Nephron (organoid): ENCODE measurements around the gene POU2AF2.

ENCODE experiments used
- H3K27ac Mint-ChIP-seq, 3 experiments: 2 replicates each; pipeline ENCODE4 v1.8.0; 2020; ENCODE audit warnings: mixed read lengths in 3 of 3, mild to moderate bottlenecking in 2 of 3, moderate library complexity in 1 of 3
- H3K27me3 Mint-ChIP-seq: 2 replicates; pipeline ENCODE4 v1.8.0; 2021; ENCODE audit warnings: low read depth, mild to moderate bottlenecking, moderate library complexity, mixed read lengths
- H3K36me3 Mint-ChIP-seq: 2 replicates; pipeline ENCODE4 v1.8.0; 2020; ENCODE audit warnings: low read depth, mixed read lengths
- H3K4me1 Mint-ChIP-seq: 2 replicates; pipeline ENCODE4 v1.8.0; 2020; ENCODE audit warnings: mixed read lengths
- H3K4me3 Mint-ChIP-seq, 3 experiments: 2 replicates each; pipeline ENCODE4 v1.8.0; 2020; ENCODE audit warnings: mild to moderate bottlenecking in 3 of 3, mixed read lengths in 3 of 3, moderate library complexity in 2 of 3
- H3K9me3 Mint-ChIP-seq: 2 replicates; pipeline ENCODE4 v1.8.0; 2020; ENCODE audit warnings: mixed read lengths
- CTCF ChIP-seq, 3 experiments: fragments of 200-600 bp; sonication (generic); IDR thresholded peaks; one replicate each; pipeline ENCODE4 v1.5.0; 2021; ENCODE audit warnings: antibody characterized with exemption in 3 of 3; ENCODE audit not compliant: unreplicated experiment in 3 of 3

Gene POU2AF2

GRCh38 chr11:111301842-111302118 lies 56.3 kb downstream of the POU2AF2 start:
- TF ChIP-seq CTCF (IDR thresholded peaks at IDR 0.05; ENCODE audit: unreplicated experiment in 3 of 3) = no peak
- peaks cover 60% of the 10 kb centered on the region for H3K4me1 Mint-ChIP-seq
- H3K4me3 Mint-ChIP-seq = peak overlapping the region in 1 of 3 experiments; percentile 19
- H3K27ac Mint-ChIP-seq = peak overlapping the region in 1 of 3 experiments; percentile 70
- H3K9me3 Mint-ChIP-seq = no peaks in the 10 kb centered on the region
- H3K27me3 Mint-ChIP-seq = peaks cover 33% of the 10 kb centered on the region
- H3K36me3 Mint-ChIP-seq = no peaks in the 10 kb centered on the region

GRCh38 chr11:111302298-111302697 lies 56.8 kb downstream of the POU2AF2 start:
- no peaks in the 10 kb centered on the region for H3K9me3 Mint-ChIP-seq
- peaks cover 32% of the 10 kb centered on the region for H3K27me3 Mint-ChIP-seq

GRCh38 chr11:111303461-111303860 lies 57.9 kb downstream of the POU2AF2 start:
- H3K27ac Mint-ChIP-seq = peak overlapping the region; percentile 29 to 70 (median 34)
- no peaks in the 10 kb centered on the region for H3K9me3 Mint-ChIP-seq
- H3K36me3 Mint-ChIP-seq = no peaks in the 10 kb centered on the region
- peaks cover 28% of the 10 kb centered on the region for H3K27me3 Mint-ChIP-seq
- TF ChIP-seq CTCF (IDR thresholded peaks at IDR 0.05; ENCODE audit: unreplicated experiment in 3 of 3) = no peak
- peak overlapping the region in 1 of 3 experiments; percentile 27 for H3K4me3 Mint-ChIP-seq
- peaks cover 69% of the 10 kb centered on the region for H3K4me1 Mint-ChIP-seq

More at GRCh38 chr11:111302298-111302697, 56.8 kb downstream of the POU2AF2 start:
- TF ChIP-seq CTCF (IDR thresholded peaks at IDR 0.05; ENCODE audit: unreplicated experiment in 3 of 3) = no peak
- Mint-ChIP-seq H3K36me3 (no peaks in the 10 kb centered on the region), H3K27ac (peak overlapping the region in 2 of 3 experiments; percentile 1 to 70), H3K4me3 (peak overlapping the region in 2 of 3 experiments; percentile 26 to 49), H3K4me1 (peaks cover 63% of the 10 kb centered on the region)

GRCh38 chr11:111305162-111305802 lies 59.8 kb downstream of the POU2AF2 start:
- Mint-ChIP-seq H3K27me3 (peaks cover 24% of the 10 kb centered on the region), H3K27ac (peak overlapping the region in 2 of 3 experiments; percentile 5 to 59), H3K36me3 (no peaks in the 10 kb centered on the region), H3K4me1 (peaks cover 68% of the 10 kb centered on the region), H3K9me3 (no peaks in the 10 kb centered on the region), H3K4me3 (peak overlapping the region in 1 of 3 experiments; percentile 39)
- no peak for TF ChIP-seq CTCF (IDR thresholded peaks at IDR 0.05; ENCODE audit: unreplicated experiment in 3 of 3)

DNA sequence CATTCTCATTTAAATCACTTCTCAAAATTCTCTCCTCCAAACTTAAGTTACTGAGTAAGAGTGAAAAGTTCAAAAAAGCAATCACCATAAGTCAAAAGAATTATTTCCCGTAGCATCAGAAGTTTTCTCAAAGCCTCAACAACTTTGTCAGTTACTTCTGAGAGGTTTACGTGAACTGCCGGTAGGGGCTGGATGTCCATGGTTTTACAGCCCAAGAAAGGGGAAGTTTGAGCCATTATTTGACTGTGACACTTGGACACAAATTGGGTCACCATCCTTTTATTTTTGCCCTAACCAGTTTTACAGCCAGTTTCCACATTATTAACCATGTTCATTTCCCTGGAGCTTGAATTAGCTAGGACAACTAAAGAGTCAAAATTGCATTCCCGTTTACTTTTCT lies 60.4 kb downstream of the POU2AF2 start:
- Mint-ChIP-seq H3K4me1 (peaks cover 62% of the 10 kb centered on the region), H3K27me3 (peaks cover 18% of the 10 kb centered on the region), H3K4me3 (no peak overlapping the region), H3K9me3 (no peaks in the 10 kb centered on the region), H3K27ac (peak overlapping the region in 1 of 3 experiments; percentile 8), H3K36me3 (no peaks in the 10 kb centered on the region)
- no peak for TF ChIP-seq CTCF (IDR thresholded peaks at IDR 0.05; ENCODE audit: unreplicated experiment in 3 of 3)

- no peak for TF ChIP-seq CTCF (IDR thresholded peaks at IDR 0.05; ENCODE audit: unreplicated experiment in 3 of 3)
- peaks cover 57% of the 10 kb centered on the region for H3K4me1 Mint-ChIP-seq
- H3K36me3 Mint-ChIP-seq = no peaks in the 10 kb centered on the region
- no peaks in the 10 kb centered on the region for H3K9me3 Mint-ChIP-seq
- peak overlapping the region in 1 of 3 experiments; percentile 8 for H3K27ac Mint-ChIP-seq
- no peak overlapping the region for H3K4me3 Mint-ChIP-seq
- H3K27me3 Mint-ChIP-seq = peaks cover 15% of the 10 kb centered on the region
Measured at GRCh38 chr11:111306321-111306720, 60.8 kb downstream of the POU2AF2 start.
